Stimulated activated CD8-positive, alpha-beta memory T cell treated with anti-CD3 and anti-CD28 coated beads, Interleukin-4, amount 100 ng/mL, for 1 hour (primary cell): Measurements from ENCODE around the gene ASCC3.
A peak's percentile ranks its signal among the peaks of the same experiment; 100 is the strongest.

Source experiments
- DNase-seq, 2 donors: peaks; one replicate each; pipeline ENCODE4 v3.0.0-alpha.2; 2020; ENCODE audit warnings: low read depth in 2 of 2, low spot score in 1 of 2

Gene ASCC3, protein sequence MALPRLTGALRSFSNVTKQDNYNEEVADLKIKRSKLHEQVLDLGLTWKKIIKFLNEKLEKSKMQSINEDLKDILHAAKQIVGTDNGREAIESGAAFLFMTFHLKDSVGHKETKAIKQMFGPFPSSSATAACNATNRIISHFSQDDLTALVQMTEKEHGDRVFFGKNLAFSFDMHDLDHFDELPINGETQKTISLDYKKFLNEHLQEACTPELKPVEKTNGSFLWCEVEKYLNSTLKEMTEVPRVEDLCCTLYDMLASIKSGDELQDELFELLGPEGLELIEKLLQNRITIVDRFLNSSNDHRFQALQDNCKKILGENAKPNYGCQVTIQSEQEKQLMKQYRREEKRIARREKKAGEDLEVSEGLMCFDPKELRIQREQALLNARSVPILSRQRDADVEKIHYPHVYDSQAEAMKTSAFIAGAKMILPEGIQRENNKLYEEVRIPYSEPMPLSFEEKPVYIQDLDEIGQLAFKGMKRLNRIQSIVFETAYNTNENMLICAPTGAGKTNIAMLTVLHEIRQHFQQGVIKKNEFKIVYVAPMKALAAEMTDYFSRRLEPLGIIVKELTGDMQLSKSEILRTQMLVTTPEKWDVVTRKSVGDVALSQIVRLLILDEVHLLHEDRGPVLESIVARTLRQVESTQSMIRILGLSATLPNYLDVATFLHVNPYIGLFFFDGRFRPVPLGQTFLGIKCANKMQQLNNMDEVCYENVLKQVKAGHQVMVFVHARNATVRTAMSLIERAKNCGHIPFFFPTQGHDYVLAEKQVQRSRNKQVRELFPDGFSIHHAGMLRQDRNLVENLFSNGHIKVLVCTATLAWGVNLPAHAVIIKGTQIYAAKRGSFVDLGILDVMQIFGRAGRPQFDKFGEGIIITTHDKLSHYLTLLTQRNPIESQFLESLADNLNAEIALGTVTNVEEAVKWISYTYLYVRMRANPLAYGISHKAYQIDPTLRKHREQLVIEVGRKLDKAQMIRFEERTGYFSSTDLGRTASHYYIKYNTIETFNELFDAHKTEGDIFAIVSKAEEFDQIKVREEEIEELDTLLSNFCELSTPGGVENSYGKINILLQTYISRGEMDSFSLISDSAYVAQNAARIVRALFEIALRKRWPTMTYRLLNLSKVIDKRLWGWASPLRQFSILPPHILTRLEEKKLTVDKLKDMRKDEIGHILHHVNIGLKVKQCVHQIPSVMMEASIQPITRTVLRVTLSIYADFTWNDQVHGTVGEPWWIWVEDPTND (N-terminal part only)

DNA sequence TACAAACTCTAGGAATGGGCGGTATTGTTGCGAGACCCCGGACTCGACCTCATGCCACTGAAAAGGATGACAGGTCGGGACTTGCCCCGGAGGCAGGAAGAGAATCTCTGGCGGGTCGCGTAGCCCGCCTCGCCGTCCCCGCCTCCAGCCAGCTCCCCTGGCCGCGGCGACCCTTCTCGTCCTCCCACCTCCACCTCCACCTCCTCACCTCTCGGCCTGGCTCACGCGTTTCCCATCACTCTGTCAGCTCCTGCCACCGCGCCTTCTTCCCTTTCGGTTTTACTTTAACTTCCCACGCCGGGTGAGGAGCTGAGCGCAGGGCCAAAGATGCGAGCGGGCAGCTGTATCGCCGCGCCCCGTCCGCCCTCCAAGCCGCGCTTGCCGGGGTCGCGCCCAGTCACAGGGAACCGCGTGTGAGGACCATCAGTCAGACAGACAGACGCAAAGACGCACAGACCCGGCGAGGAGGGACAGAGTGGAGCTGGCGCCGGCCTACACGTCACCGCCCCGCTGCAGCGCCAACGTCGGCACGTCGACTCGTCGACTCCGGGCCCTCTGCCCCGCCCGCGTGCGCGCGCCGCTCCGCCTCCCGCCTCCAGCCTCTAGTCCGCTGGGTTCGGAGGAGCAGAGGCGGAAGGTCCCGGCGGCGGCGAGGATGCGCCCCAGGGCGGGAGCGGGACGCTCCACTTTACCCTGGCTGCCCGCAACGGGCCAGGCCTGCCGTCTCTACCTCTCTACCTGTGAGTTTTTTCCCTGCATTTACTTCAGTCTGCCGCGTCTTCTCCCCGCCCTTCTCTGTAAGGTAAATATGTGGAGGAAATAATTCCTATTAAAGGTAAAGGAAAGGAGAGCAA is at the start of gene ASCC3:
ASCC3 (minus strand) TSS at position 477 of the 854 bp plus-strand sequence. CDS start 13,332 bp downstream, outside the sequence.
- peak; percentile 76 to 78 for DNase-seq

DNA sequence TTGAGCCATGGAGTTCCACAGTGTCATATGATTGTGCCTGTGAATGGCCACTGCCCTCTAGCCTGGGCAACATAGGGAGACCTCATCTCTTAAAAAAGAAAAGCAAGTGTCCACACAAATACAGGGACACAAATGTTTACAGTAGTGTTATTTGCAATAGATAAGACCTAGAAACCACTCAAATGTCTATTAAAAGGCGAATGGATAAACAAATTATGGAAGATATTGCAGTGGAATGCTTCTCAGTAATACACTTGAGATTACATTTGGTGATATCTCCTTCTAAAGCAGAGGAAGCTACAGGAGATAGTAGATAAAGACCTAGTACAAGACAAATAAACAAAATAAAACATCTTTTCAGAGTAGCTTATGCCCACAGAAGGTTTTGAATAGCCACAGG is 44.6 kb upstream of the ASCC3 start:
- no peak for DNase-seq

DNA sequence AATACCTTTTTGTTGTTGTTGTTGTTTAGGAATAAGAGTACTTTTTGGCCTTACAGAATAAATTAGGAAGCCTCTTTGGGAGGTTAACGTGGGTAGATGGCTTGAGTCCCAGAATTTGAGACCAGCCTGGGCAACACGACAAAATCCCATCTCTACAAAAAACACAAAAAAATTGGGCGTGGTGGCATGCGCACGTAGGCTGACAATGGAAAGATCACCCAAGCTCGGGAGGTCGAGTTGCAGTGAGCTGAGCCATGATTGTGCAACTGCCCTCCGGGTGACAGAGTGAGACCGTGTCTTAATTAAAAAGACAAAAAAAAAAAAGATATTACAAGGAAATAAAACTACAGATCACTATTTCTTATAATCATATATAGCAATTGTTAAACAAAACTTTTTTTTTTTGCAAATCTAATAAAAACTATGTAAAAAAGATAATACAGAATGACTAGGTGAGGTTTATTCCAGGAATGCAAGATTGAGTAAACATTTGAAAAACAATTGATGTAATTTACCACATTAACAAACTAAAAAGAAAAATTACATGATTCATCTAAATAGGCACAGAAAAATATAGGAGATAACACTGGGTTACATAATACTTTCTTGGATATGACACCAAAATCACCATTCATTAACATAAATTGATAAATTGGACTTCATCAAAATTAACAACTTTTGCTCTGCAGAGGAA is 43.6 kb upstream of the ASCC3 start:
- DNase-seq = no peak

DNA sequence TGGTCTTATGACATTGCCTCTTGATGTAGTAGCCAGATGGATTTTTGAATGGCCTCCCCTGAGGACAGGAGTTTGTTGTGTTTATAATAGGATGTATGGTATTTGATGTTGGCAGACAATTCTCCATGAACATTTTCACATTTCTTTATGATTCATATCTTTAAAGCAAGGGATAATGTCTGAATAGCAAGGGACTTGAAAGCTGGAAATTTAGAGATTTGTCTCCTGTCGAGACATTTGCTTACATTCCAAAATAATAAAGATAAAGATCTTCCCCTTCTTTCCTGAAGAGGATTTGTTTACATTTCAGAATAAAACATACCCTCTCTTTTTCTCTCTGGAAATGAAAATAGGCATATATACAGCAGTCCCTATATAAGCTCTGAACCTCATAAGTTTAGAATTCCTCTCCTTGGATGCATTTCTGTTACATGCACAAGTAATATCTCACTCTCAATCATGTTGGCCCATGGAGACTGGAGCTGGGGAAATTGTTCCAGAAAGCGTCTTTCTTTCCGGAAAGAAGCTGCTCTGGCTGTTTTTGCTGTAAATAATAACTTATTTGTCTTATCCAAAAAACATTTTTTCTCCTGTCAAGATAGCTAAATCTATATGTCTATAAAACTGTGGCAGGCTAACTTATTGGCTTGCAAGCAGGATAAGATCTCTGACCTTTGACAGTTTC is 42.5 kb upstream of the ASCC3 start:
- no peak for DNase-seq

DNA sequence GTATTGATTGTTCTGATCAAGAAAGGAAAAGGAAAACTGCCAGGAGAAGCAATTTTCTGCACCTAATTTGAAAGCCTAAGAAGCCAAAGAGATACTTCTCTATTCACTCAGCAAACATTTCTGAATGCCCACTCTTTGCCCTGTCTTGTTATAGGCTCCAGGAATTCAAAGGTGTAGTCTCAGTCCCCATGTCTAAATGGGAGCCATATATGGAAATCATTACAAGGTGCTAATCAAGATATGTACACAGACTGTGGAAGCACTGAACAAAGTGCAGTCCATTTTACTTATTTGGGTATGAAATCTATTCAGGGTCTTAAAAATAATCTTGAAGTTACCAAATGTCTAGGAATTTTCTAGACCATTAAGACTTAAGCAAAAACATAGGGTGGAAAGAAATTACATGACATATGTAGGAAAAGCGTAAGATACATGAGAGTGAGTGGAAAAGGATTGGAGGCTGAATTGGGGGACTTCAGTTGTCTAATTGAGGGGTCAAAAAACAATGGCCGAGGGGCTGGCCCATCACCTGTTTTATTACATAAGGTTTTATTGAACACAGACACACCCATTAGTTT is 39.0 kb upstream of the ASCC3 start:
- no peak for DNase-seq

DNA sequence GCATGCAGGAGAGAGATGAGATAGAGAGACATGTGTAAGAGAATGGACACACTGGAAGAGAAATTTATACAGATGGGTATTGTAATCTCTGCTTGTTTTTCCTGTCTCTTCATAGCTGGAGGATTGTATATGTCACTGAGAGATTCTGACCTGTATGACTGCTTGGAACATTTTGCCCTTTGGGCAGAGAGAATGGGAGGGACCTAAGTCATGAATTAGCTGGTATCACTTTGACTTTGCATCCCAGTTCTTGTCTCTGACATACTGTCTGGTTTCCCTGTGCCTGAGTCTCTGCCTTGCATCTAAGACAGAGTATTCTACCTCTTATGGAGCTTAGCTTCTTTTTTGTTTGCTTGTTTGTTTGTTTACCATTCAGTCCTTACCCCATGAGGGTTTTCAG is 37.0 kb upstream of the ASCC3 start:
- no peak for DNase-seq

DNA sequence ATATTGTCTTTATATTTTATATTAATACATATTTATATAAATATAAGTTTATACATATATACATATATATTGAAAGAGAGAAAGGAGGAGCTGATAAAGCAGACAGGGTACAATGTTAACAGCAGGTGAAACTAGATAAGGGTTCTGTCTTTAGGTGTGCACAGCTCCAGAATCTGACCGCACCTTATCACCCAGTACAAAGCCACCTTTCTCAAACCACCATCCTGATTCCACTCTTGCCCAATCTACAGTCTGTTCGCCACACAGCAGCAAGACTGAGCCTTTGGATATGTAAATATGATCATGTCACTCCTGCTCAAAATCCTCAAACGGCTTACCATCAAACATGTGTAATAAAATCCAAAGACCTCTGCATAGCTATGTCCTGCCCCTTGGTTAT is 34.7 kb upstream of the ASCC3 start:
- no peak for DNase-seq

DNA sequence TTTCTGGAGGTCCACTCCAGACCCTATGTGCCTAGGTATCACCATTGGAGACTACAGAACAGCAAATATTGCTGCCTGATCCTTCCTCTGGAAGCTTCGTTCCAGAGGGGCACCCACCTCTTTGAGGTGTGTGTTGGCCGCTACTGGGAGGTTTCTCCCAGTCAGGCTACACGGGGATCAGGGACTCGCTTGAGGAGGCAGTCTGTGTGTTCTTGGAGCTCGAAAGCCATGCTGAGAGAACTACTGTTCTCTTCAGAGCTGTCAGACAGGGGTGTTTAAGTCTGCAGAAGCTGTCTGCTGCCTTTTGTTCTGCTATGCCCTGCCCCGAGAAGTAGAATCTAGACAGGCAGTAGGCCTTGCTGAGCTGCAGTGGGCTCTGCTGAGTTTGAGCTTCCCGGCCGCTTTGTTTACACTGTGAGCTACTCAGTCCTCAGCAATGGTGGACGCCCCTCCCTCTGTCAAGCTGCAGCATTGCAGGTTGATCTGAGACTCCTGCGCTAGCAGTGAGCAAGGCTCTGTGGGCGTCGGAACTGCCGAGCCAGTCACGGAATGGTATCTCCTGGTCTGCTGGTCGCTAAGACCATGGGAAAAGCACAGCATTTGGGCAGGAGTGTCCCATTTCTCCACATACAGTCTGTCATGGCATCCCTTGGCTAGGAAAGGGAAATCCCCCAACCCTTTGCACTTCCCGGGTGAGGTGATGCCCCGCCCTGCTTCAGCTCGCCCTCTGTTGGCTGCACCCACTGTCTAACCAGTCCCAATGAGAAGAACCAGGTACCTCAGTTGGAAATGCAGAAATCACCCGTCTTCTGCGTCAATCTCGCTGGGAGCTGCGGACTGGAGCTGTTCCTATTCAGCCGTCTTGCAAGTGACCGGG is 32.5 kb upstream of the ASCC3 start:
- no peak for DNase-seq

DNA sequence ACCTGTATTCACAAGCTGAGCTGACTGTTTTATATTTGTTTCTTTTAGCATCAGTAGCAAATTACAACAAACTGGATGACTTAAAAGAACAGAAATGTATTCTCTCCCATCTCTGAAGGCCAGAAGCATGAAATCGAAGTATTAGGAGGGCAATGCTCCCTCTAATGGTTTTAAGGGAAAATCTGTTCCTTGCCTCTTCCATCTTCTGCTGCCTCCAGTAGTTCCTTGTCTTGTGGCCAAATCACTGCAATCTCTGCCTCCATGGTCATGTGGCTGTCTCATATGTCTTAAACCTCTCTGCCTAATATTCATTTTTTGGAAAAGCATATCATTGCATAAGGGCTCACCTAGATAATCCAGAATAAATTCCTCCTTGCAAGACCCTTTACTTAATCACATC is 25.2 kb upstream of the ASCC3 start:
- no peak for DNase-seq

DNA sequence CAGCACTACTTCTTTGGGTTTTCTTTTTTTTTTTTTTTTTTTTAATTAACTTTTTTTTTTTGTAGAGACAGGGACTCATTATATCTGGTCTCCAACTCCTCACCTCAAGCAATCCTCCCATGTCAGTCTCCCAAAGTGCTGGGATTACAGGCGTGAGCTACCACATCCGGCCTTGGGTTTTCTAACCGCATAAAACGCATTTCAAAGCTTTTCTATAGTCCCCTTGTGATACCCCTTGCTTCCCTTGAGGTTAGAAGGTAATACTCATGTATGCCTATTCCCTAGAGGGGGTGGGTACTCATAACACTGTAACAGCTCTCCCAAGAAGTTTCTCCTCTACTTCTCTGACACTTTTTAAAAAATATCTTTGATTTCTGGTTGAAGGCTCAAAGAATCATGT is 23.9 kb upstream of the ASCC3 start:
- no peak for DNase-seq

DNA sequence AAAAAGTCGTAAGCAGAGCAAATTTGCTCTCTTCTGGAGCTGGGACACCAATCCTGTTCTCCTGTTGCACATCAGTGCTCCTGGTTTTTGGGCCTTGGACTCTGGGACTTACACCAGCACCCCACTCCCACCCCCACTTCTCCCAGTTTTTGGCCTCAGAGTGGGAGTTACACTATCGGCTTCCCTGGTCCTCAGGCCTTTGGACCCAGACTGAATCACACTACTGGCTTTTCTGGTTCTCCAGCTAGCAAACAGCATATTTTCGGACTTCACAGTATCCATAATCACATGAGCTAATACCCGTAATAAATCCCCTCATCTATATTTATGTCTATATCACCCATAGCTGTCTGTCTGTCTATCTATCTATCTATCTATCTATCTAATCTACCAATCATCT is 23.2 kb upstream of the ASCC3 start:
- DNase-seq = no peak

DNA sequence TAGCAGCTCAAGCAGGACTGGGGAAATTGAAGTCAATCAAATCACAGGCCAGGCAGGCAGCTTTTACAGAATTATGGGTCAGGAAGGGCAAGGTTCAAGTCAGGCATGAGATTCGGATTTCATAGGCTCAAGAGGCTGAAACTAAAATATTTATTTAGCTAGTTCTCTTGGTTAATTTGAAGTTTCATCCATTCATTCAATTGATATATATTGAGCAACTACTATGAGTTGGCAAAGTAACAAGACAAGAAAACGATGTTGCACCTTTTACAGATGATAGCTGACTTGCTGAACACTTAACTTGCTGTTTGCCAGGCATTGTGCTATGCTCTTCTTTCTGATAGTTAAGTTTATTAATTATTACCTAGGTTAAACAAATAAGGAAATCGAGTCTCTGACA is 20.5 kb upstream of the ASCC3 start:
- no peak for DNase-seq

DNA sequence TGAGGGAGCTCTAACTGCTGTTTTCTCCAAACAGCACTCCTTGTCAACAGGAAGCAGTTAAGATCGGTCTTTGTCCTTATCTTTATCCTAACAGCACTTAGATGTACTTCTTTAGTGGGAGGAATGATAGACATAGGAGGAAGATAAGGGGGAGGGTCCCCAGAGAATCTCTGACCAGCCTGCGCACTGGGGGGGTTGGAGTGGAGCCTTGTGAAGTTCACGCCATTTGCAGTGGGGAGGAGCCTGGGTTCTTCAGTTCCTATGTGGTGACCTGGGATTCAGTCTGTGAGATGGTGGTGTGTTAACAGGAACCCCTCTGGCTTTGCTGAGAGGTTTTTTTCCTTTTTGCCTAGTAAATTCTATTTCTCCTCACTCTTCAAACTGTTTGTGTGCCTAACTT is 18.1 kb upstream of the ASCC3 start:
- DNase-seq = no peak

DNA sequence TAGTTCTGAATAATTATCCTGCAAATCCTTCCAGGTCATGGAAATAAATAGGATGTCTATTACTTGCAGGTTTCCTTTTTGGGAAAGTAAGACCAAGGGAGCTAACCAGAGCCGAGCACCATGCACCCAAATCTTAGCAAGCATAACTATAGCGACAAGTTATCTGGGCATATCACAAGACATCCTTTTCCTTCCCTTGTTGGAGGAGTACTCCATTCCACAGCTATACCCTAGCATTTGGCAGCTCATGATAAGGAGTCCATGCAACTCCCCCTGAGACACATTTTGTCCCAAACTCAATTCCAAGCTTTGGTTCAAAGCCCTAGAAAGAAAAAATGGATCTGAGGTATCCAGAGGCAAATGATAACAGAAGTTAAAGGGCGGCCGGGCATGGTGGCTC is 16.5 kb upstream of the ASCC3 start:
- no peak for DNase-seq

DNA sequence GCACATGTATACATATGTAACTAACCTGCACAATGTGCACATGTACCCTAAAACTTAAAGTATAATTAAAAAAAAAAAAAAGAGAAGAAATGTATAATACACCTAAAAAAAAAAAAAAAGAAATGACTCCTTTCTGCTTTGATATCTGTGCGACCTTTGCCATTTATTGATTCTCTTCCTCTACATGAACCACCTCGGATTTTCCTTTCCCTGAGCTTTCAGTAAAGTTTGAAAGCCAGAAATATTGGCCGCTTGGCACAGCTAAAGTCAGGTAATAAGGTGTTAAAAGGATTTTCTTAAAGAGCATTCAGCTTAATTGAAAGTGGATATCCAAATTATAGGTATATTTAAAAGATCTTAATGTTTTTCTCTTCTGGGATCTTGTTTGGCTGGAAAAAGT is 12.6 kb upstream of the ASCC3 start:
- no peak for DNase-seq

DNA sequence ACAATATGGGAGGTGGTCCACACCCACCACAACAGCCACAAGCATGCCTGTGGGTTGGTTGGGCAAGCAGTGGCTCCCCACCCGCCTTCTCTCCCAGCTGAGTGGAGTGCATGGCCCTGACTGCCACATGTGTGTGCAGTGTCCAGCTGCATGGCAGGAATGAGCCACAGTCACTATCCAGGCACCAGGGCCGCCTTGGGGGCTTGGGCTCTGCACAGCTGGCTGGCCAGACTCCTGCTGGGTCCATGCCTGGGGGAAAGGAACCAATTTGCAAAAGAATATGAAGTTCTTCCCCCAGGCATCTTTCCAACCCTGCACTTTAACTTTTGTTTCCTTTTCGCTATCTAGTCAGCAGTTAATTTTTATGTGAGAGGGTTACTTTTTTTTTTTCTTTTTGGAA is 11.6 kb upstream of the ASCC3 start:
- no peak for DNase-seq

DNA sequence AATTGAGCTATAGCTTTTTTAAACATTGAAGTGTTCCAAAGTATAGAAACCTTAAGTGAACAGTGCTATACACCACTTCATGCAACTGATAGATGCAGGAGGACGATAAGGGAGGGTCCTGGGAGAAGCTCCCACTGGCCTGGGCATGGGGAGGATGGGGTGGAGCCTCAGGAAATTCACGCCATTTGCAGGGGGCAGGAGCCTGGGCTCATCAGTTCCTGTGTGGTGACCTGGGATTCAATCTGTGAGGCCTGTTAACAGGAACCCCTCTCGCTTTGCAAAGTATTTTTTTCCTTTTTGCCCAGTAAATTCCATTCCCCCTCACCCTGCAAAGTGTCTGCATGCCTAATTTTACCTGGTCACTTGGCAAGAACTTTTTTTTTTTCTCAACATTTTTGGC is 11.0 kb upstream of the ASCC3 start:
- DNase-seq = no peak

DNA sequence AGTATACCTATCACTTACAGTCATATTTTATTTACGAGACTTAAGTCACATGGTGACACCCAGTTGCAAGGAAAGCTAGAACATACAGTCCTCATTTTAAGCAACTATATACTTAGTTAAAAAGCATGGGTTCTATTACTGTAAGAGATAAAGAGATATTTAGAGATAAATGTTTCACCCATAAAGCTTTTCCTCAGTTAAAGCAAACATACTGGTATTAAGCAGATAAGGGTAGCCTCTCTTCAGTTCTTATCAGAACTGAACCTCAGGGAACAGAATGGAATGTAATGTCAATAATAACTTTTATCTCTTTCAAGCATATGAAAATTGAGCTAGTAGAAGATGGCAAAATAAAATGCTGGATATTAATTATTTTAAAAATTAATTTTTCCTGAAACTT is 9.9 kb upstream of the ASCC3 start:
- no peak for DNase-seq
